K562 (cell line): ENCODE results near the gene BRICD5. TPM values are rescaled to one million over a fixed set of nuclear protein-coding genes. Genes with fewer than 3 reads are reported as not detected.

Experiments
- ATAC-seq: fragments of 200-7000 bp; cut with Tn5 transposase; 3 replicates; pipeline ENCODE4 v1.9.1; 2020; ENCODE audit warnings: moderate library complexity
- BruUV-seq: library from RNA; stranded (reverse); fragments of 400-500 nt; replicated peaks from 2 replicates; lab custom pipeline; 2021; lab: Mats Ljungman, UMichigan
- CTCF ChIA-PET: fragments of 300-600 bp; formaldehyde crosslinking; extraction: SDS; loops from one replicate; lab custom pipeline; 2021; ENCODE audit warnings: low intra/inter-chr PET ratio; lab: Yijun Ruan, JAX
- POLR2A ChIA-PET: fragments of 300-600, 350-650 bp; sonication (Branson Sonifier 250); formaldehyde crosslinking; extraction: SDS; loops from one replicate; lab custom pipeline; 2021; ENCODE audit warnings: antibody characterized with exemption, inconsistent platforms; lab: Yijun Ruan, JAX
- DNase-seq, 4 experiments: peaks; one replicate each; pipeline versions ENCODE4 v3.0.0 to v3.0.0-alpha.2; 2011 to 2018; ENCODE audit warnings: low spot score in 3 of 4, mixed read lengths in 3 of 4; ENCODE audit errors: extremely low read depth in 1 of 4
- FAIRE-seq: peaks from 2 replicates; lab custom pipeline; 2011; peaks lifted over from hg19 to GRCh38; lab: Jason Lieb, UNC
- H2AFZ ChIP-seq: 2 replicates; pipeline ENCODE4 v1.6.0; 2011; ENCODE audit warnings: low read depth, low read length, control low read depth, inconsistent platforms
- H3K27ac ChIP-seq: fragments of 200-600 bp; 3 replicates; pipeline ENCODE4 v1.8.0; 2011; ENCODE audit warnings: low read depth, mild to moderate bottlenecking, control low read depth, inconsistent platforms, low read length, moderate library complexity, mixed read lengths; ENCODE audit errors: extremely low read depth
- H3K27me3 ChIP-seq, 2 experiments: fragments of 300-600 bp in 1 of 2; 2 replicates in 1 of 2; 3 replicates in 1 of 2; pipeline versions ENCODE4 v1.6.0 to v1.8.0; 2011; ENCODE audit warnings: inconsistent platforms in 2 of 2, low read length in 2 of 2, mild to moderate bottlenecking in 1 of 2, mixed read lengths in 1 of 2, moderate library complexity in 1 of 2; ENCODE audit not compliant: control insufficient read depth in 2 of 2, insufficient read depth in 2 of 2
- H3K36me3 ChIP-seq: fragments of 300-600 bp; 3 replicates; pipeline ENCODE4 v1.8.0; 2011; ENCODE audit warnings: mild to moderate bottlenecking, low read length, inconsistent platforms; ENCODE audit not compliant: control insufficient read depth, insufficient read depth
- H3K4me1 ChIP-seq, 2 experiments: fragments of 200-600 bp in 1 of 2; replicated peaks in 1 of 2; 2 replicates in 1 of 2; 3 replicates in 1 of 2; pipeline versions ENCODE4 v1.5.1 to v1.8.0; 2011; ENCODE audit warnings: inconsistent platforms in 2 of 2, low read length in 2 of 2, mild to moderate bottlenecking in 1 of 2, mixed read lengths in 1 of 2, moderate library complexity in 1 of 2; ENCODE audit not compliant: control insufficient read depth in 2 of 2, insufficient read depth in 2 of 2
- H3K4me2 ChIP-seq: 2 replicates; pipeline ENCODE4 v1.6.1; 2011; ENCODE audit warnings: low read length, control low read depth, inconsistent platforms, mixed read lengths; ENCODE audit not compliant: insufficient read depth
- H3K4me3 ChIP-seq: fragments of 200-600 bp; sonication (generic), shearing (Covaris generic); 2 replicates; pipeline ENCODE4 v1.5.1; 2016; ENCODE audit warnings: control low read depth, inconsistent platforms
- H3K79me2 ChIP-seq: fragments of 200-600 bp; 3 replicates; pipeline ENCODE4 v1.8.0; 2011; ENCODE audit warnings: low read length, inconsistent platforms; ENCODE audit not compliant: control insufficient read depth, insufficient read depth
- H3K9ac ChIP-seq, 2 experiments: 2 replicates each; pipeline versions ENCODE4 v1.6.0 to v1.6.1; 2011; ENCODE audit warnings: low read depth in 2 of 2, low read length in 2 of 2, control low read depth in 1 of 2, inconsistent platforms in 1 of 2, mild to moderate bottlenecking in 1 of 2, mixed read lengths in 1 of 2; ENCODE audit not compliant: insufficient read depth in 1 of 2
- H3K9me1 ChIP-seq: one replicate; pipeline ENCODE4 v1.6.0; 2011; ENCODE audit warnings: inconsistent platforms, mild to moderate bottlenecking, low read length, moderate library complexity; ENCODE audit not compliant: control insufficient read depth, insufficient read depth
- H3K9me3 ChIP-seq: replicated peaks from 2 replicates; pipeline ENCODE4 v1.5.1; 2011; ENCODE audit warnings: low read depth, low read length, inconsistent platforms; ENCODE audit not compliant: control insufficient read depth, insufficient read depth
- H4K20me1 ChIP-seq: replicated peaks from 2 replicates; pipeline ENCODE4 v1.6.1; 2011; ENCODE audit warnings: low read length, inconsistent platforms, mixed read lengths; ENCODE audit not compliant: control insufficient read depth, insufficient read depth
- KAT7 ChIP-seq: sonication (generic); formaldehyde crosslinking; IDR thresholded peaks from 2 replicates; pipeline ENCODE4 v1.8.0; 2022; ENCODE audit warnings: missing genetic modification reagents, mild to moderate bottlenecking, borderline replicate concordance
- MAFK ChIP-seq: IDR thresholded peaks from 2 replicates; pipeline ENCODE4 v1.6.1; 2011; ENCODE audit warnings: low read length, improper control_type of control experiment
- RFX7 ChIP-seq: fragments of 250-450 bp; sonication (Bioruptor Pico); IDR thresholded peaks from 2 replicates; pipeline ENCODE4 v1.5.1; 2021; ENCODE audit warnings: mild to moderate bottlenecking
- WGBS: fragments of 100-300 bp; shearing (Covaris generic); methylation state at CpG from one replicate; pipeline ENCODE4 v1.1.6; 2016; ENCODE audit warnings: low coverage, mixed read lengths; ENCODE audit not compliant: insufficient coverage; ENCODE audit errors: missing lambda C conversion rate; 5-methylcytosine and 5-hydroxymethylcytosine counted together
- in situ Hi-C: fragments of 300-500 bp; cut with MboI; formaldehyde crosslinking; loops from 4 replicates; pipeline ENCODE4 v1.15.0; 2018; ENCODE audit warnings: inconsistent platforms, mixed read lengths
- intact Hi-C: fragments of 100-400 bp; cut with micrococcal nuclease; formaldehyde crosslinking; loops from 2 replicates; pipeline ENCODE4 v1.14.2; 2022
- polyA plus RNA-seq, 8 experiments: library from polyadenylated mRNA; depleted of rRNA in 4 of 8; stranded (reverse) in 5 of 8; unstranded in 3 of 8; fragments of >200 nt; fragmentation: Nextera tagmentation in 2 of 8; fragmentation: Illumina TruSeq in 1 of 8; extraction: Ambion mirVana in 2 of 8; extraction: Trizol in 1 of 8; gene quantifications; 2 replicates each; pipeline versions ENCODE4 v1.2.1 to v1.2.3, GENCODE V29; 2011 to 2014; ENCODE audit warnings: inconsistent platforms in 1 of 8, missing spikeins in 1 of 8
- total RNA-seq, 7 experiments: library from RNA; depleted of rRNA in 6 of 7; stranded (reverse); fragments of >200 nt in 6 of 7; fragmentation: Illumina TruSeq in 2 of 7; extraction: Trizol in 2 of 7; gene quantifications; 2 replicates each; pipeline versions ENCODE4 v1.2.1 to v1.2.3, GENCODE V29; 2011 to 2021; ENCODE audit warnings: low replicate concordance in 1 of 7
- TF ChIP-seq, protein P1 (sequence below), 2 experiments: fragments of 200-800 bp in 1 of 2; sonication (Bioruptor generic) in 1 of 2; sonication (generic) in 1 of 2; formaldehyde crosslinking in 1 of 2; IDR thresholded peaks in 1 of 2; conservative IDR thresholded peaks in 1 of 2; 2 replicates each; pipeline versions ENCODE4 v1.5.0 to v1.6.1; 2016 to 2020; ENCODE audit warnings: missing compliant biosample characterization in 1 of 2, missing genetic modification characterization in 1 of 2, missing genetic modification reagents in 1 of 2
- TF ChIP-seq, protein P2 (sequence below): sonication (generic); formaldehyde crosslinking; IDR thresholded peaks from 2 replicates; pipeline ENCODE4 v1.8.1; 2023; ENCODE audit warnings: mild to moderate bottlenecking, missing genetic modification reagents

The BRICD5 gene
- total and polyA plus RNA-seq, 9 of the 15 experiments (the other 6 are each of a cell fraction or from before 2014, with no cell fraction given) = 0.24 to 15.1 (median 2.4) TPM; not detected in 1

- no peaks in the 10 kb centered on the region for H4K20me1 ChIP-seq
Measured at GRCh38 chr16:2186064-2186463, 24.6 kb downstream of the BRICD5 start.

More at GRCh38 chr16:2186064-2186463, 24.6 kb downstream of the BRICD5 start:
- in situ Hi-C loops (no loop called here), intact Hi-C loops (no loop called here)
- H3K9me3 ChIP-seq = no peaks in the 10 kb centered on the region
- no peak overlapping the region for H3K27ac ChIP-seq
- H2AFZ ChIP-seq = no peak overlapping the region
- 69% methylated on average over 13 of the region's 13 CpGs for WGBS
- TF ChIP-seq MAFK = no peak
- TF ChIP-seq RFX7 (CRISPR knock-in tag) = no peak
- TF ChIP-seq, protein P1, sequence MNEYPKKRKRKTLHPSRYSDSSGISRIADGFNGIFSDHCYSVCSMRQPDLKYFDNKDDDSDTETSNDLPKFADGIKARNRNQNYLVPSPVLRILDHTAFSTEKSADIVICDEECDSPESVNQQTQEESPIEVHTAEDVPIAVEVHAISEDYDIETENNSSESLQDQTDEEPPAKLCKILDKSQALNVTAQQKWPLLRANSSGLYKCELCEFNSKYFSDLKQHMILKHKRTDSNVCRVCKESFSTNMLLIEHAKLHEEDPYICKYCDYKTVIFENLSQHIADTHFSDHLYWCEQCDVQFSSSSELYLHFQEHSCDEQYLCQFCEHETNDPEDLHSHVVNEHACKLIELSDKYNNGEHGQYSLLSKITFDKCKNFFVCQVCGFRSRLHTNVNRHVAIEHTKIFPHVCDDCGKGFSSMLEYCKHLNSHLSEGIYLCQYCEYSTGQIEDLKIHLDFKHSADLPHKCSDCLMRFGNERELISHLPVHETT (CRISPR knock-in tag; conservative IDR thresholded peaks at IDR 0.05 in 1 of 2, IDR thresholded peaks at IDR 0.05 in 1 of 2) = no peak
- no peak for TF ChIP-seq KAT7
- TF ChIP-seq, protein P2, sequence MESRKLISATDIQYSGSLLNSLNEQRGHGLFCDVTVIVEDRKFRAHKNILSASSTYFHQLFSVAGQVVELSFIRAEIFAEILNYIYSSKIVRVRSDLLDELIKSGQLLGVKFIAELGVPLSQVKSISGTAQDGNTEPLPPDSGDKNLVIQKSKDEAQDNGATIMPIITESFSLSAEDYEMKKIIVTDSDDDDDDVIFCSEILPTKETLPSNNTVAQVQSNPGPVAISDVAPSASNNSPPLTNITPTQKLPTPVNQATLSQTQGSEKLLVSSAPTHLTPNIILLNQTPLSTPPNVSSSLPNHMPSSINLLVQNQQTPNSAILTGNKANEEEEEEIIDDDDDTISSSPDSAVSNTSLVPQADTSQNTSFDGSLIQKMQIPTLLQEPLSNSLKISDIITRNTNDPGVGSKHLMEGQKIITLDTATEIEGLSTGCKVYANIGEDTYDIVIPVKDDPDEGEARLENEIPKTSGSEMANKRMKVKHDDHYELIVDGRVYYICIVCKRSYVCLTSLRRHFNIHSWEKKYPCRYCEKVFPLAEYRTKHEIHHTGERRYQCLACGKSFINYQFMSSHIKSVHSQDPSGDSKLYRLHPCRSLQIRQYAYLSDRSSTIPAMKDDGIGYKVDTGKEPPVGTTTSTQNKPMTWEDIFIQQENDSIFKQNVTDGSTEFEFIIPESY (CRISPR knock-in tag) = peak; percentile 43; the same call in 1 of the 2 replicates
- ChIA-PET POLR2A (no interaction called here), CTCF (no interaction called here)
- FAIRE-seq (no peak), DNase-seq (no peak), ATAC-seq (no peak)
- H3K9ac ChIP-seq = peak overlapping the region in 1 of 2 experiments; percentile 89; a peak in 1 of 4 replicates
- no peaks in the 10 kb centered on the region for H3K27me3 ChIP-seq
- H3K4me2 ChIP-seq = no peak overlapping the region
- no peaks in the 10 kb centered on the region for H3K36me3 ChIP-seq
- no peak overlapping the region for H3K4me3 ChIP-seq
- BruUV-seq = no TSS peak
- H3K9me1 ChIP-seq = no peaks in the 10 kb centered on the region
- H3K79me2 ChIP-seq = no peaks in the 10 kb centered on the region
- H3K4me1 ChIP-seq = peaks cover 2 to 87% of the 10 kb centered on the region in 2 experiments; a peak in 3 of 5 replicates
